GM18951 (cell line): ENCODE measurements around the gene BMPR1B.

Experiments used
- POLR2A ChIP-seq: IDR thresholded peaks from 4 replicates; pipeline ENCODE4 v1.6.1; 2011; ENCODE audit warnings: mild to moderate bottlenecking; ENCODE audit not compliant: insufficient read length, insufficient read depth; ENCODE audit errors: extremely low read depth
- in situ Hi-C: fragments of 300-500 bp; cut with MboI; formaldehyde crosslinking; loops from one replicate; pipeline ENCODE4 v1.12.0; 2022; ENCODE audit warnings: low sequenced_read_pairs, mixed read lengths, inconsistent platforms; ENCODE audit not compliant: unreplicated experiment

The BMPR1B gene

GRCh38 chr4:94880956-94881355, 123.2 kb downstream of the BMPR1B start:
- in situ Hi-C loops = no loop called here
- no peak for TF ChIP-seq POLR2A

- in situ Hi-C loops = no loop called here
- TF ChIP-seq POLR2A = no peak
These were observed 125.0 kb downstream of the BMPR1B start for GRCh38 chr4:94882756-94883155.

GRCh38 chr4:94887027-94887426, 129.3 kb downstream of the BMPR1B start:
- TF ChIP-seq POLR2A = no peak
- in situ Hi-C loops = no loop called here

GRCh38 chr4:94889523-94889922, 131.8 kb downstream of the BMPR1B start:
- in situ Hi-C loops = no loop called here
- TF ChIP-seq POLR2A = no peak

- in situ Hi-C loops = no loop called here
- TF ChIP-seq POLR2A = no peak
These were observed 132.2 kb downstream of the BMPR1B start for GRCh38 chr4:94889946-94890345.

- no peak for TF ChIP-seq POLR2A
- in situ Hi-C loops = no loop called here
These were observed 132.8 kb downstream of the BMPR1B start for GRCh38 chr4:94890579-94890978.

- in situ Hi-C loops = no loop called here
- TF ChIP-seq POLR2A = no peak
These were observed 134.3 kb downstream of the BMPR1B start for GRCh38 chr4:94892051-94892450.

- no peak for TF ChIP-seq POLR2A
- in situ Hi-C loops = no loop called here
These were observed 137.3 kb downstream of the BMPR1B start for GRCh38 chr4:94895081-94895480.

- in situ Hi-C loops = no loop called here
- no peak for TF ChIP-seq POLR2A
These were observed 139.3 kb downstream of the BMPR1B start for GRCh38 chr4:94897023-94897422.

GRCh38 chr4:94905511-94905910, 147.8 kb downstream of the BMPR1B start:
- TF ChIP-seq POLR2A = no peak
- in situ Hi-C loops = no loop called here

- TF ChIP-seq POLR2A = no peak
- in situ Hi-C loops = no loop called here
These were observed 151.9 kb downstream of the BMPR1B start for GRCh38 chr4:94909645-94910044.

- in situ Hi-C loops = no loop called here
- no peak for TF ChIP-seq POLR2A
These were observed 153.4 kb downstream of the BMPR1B start for GRCh38 chr4:94911106-94911505.

GRCh38 chr4:94912606-94913005, 154.9 kb downstream of the BMPR1B start:
- in situ Hi-C loops = no loop called here
- no peak for TF ChIP-seq POLR2A

GRCh38 chr4:94913316-94913715, 155.6 kb downstream of the BMPR1B start:
- in situ Hi-C loops = no loop called here
- TF ChIP-seq POLR2A = no peak

- in situ Hi-C loops = no loop called here
- TF ChIP-seq POLR2A = no peak
These were observed 159.4 kb downstream of the BMPR1B start for GRCh38 chr4:94917146-94917545.
